IMR-90 (cell line): Measurements from ENCODE around the gene CDK15. TPM values are rescaled to one million over a fixed set of nuclear protein-coding genes. Genes with fewer than 3 reads are reported as not detected.

Experiments used
- ATAC-seq: fragments of 200-7000 bp; cut with Tn5 transposase; 2 replicates; pipeline ENCODE4 v1.9.1; 2020; ENCODE audit warnings: low read depth, mild to moderate bottlenecking, moderate library complexity
- BruUV-seq: library from RNA; stranded (reverse); fragments of 400-500 nt; replicated peaks from 2 replicates; lab custom pipeline; 2021; lab: Mats Ljungman, UMichigan
- CTCF ChIA-PET: fragments of 300-600 bp; formaldehyde crosslinking; extraction: SDS; loops from one replicate; lab custom pipeline; 2021; ENCODE audit warnings: antibody characterized with exemption; lab: Yijun Ruan, JAX
- POLR2A ChIA-PET: fragments of 300-600 bp; sonication (Branson Sonifier 250); formaldehyde crosslinking; loops from one replicate; lab custom pipeline; 2022; ENCODE audit warnings: antibody characterized with exemption; ENCODE audit not compliant: unreplicated experiment; lab: Charles Lee
- DNase-seq: peaks from one replicate; pipeline ENCODE4 v3.0.0; 2013
- H2AFZ ChIP-seq: replicated peaks from 2 replicates; pipeline ENCODE3; 2013; ENCODE audit warnings: low read length, mild to moderate bottlenecking; ENCODE audit not compliant: poor library complexity
- H2AK5ac ChIP-seq: 2 replicates; pipeline ENCODE4 v1.6.1; 2013; ENCODE audit warnings: low read depth, low read length, inconsistent platforms
- H2AK9ac ChIP-seq: replicated peaks from 2 replicates; pipeline ENCODE3; 2013; ENCODE audit warnings: mild to moderate bottlenecking, low read depth, low read length, moderate library complexity; ENCODE audit not compliant: poor library complexity
- H2BK120ac ChIP-seq: 2 replicates; pipeline ENCODE4 v1.6.1; 2013; ENCODE audit warnings: low read depth, low read length, inconsistent platforms
- H2BK15ac ChIP-seq: 3 replicates; pipeline ENCODE4 v1.6.1; 2013; ENCODE audit warnings: low read depth, low read length, inconsistent platforms
- H2BK20ac ChIP-seq: 2 replicates; pipeline ENCODE4 v1.6.1; 2013; ENCODE audit warnings: low read depth, mild to moderate bottlenecking, inconsistent platforms, low read length, moderate library complexity
- H2BK5ac ChIP-seq: 2 replicates; pipeline ENCODE4 v1.6.1; 2013; ENCODE audit warnings: mild to moderate bottlenecking, low read depth, low read length, inconsistent platforms; ENCODE audit not compliant: poor library complexity, severe bottlenecking
- H3K14ac ChIP-seq: replicated peaks from 2 replicates; pipeline ENCODE4 v1.6.1; 2013; ENCODE audit warnings: low read depth, low read length, inconsistent platforms
- H3K18ac ChIP-seq: 2 replicates; pipeline ENCODE4 v1.6.1; 2013; ENCODE audit warnings: low read depth, low read length, control low read depth
- H3K23ac ChIP-seq: 2 replicates; pipeline ENCODE4 v1.6.1; 2013; ENCODE audit warnings: low read depth, low read length, inconsistent platforms
- H3K27ac ChIP-seq: 2 replicates; pipeline ENCODE4 v1.5.1; 2013; ENCODE audit warnings: mild to moderate bottlenecking, control low read depth, low read length; ENCODE audit not compliant: insufficient read depth
- H3K27me3 ChIP-seq: 2 replicates; pipeline ENCODE4 v1.6.1; 2013; ENCODE audit warnings: low read length; ENCODE audit not compliant: control insufficient read depth, insufficient read depth
- H3K36me3 ChIP-seq: 2 replicates; pipeline ENCODE4 v1.6.1; 2013; ENCODE audit warnings: low read length, mixed read lengths; ENCODE audit not compliant: control insufficient read depth, insufficient read depth
- H3K4ac ChIP-seq: 2 replicates; pipeline ENCODE4 v1.6.1; 2013; ENCODE audit warnings: low read depth, low read length, inconsistent platforms
- H3K4me1 ChIP-seq: 2 replicates; pipeline ENCODE4 v1.6.1; 2013; ENCODE audit warnings: low read length, mixed read lengths; ENCODE audit not compliant: control insufficient read depth, insufficient read depth
- H3K4me2 ChIP-seq: 2 replicates; pipeline ENCODE4 v1.6.1; 2013; ENCODE audit warnings: low read depth, mild to moderate bottlenecking, control low read depth, low read length, moderate library complexity
- H3K4me3 ChIP-seq: 2 replicates; pipeline ENCODE4 v1.5.1; 2013; ENCODE audit warnings: low read depth, mild to moderate bottlenecking, control low read depth, low read length, moderate library complexity; ENCODE audit not compliant: insufficient read depth
- H3K56ac ChIP-seq: 2 replicates; pipeline ENCODE4 v1.6.1; 2013; ENCODE audit warnings: low read length, inconsistent platforms; ENCODE audit not compliant: insufficient read depth; ENCODE audit errors: extremely low read depth
- H3K79me1 ChIP-seq, 2 experiments: 2 replicates each; pipeline ENCODE4 v1.6.1; 2013; ENCODE audit warnings: low read length in 2 of 2, inconsistent platforms in 1 of 2, low read depth in 1 of 2
- H3K9ac ChIP-seq: 2 replicates; pipeline ENCODE4 v1.6.1; 2013; ENCODE audit warnings: low read depth, low read length, control low read depth
- H3K9me1 ChIP-seq: 2 replicates; pipeline ENCODE4 v1.6.1; 2013; ENCODE audit warnings: low read length, inconsistent platforms; ENCODE audit not compliant: insufficient read depth
- H3K9me3 ChIP-seq: 2 replicates; pipeline ENCODE4 v1.6.1; 2013; ENCODE audit warnings: low read length; ENCODE audit not compliant: control insufficient read depth, insufficient read depth
- H4K20me1 ChIP-seq: 2 replicates; pipeline ENCODE4 v1.6.1; 2013; ENCODE audit warnings: low read length, inconsistent platforms; ENCODE audit not compliant: insufficient read depth
- H4K5ac ChIP-seq: 2 replicates; pipeline ENCODE4 v1.6.1; 2013; ENCODE audit warnings: mild to moderate bottlenecking, low read depth, low read length, control low read depth
- H4K8ac ChIP-seq, 2 experiments: 2 replicates each; pipeline ENCODE4 v1.6.1; 2013; ENCODE audit warnings: low read depth in 2 of 2, low read length in 2 of 2, control low read depth in 1 of 2, inconsistent platforms in 1 of 2
- H4K91ac ChIP-seq: 2 replicates; pipeline ENCODE4 v1.6.1; 2013; ENCODE audit warnings: low read depth, low read length, inconsistent platforms; ENCODE audit not compliant: insufficient read depth
- BHLHE40 ChIP-seq: fragments of 150-350 bp; IDR thresholded peaks from 2 replicates; pipeline ENCODE4 v1.6.1; 2016; ENCODE audit warnings: mild to moderate bottlenecking, low read depth, low read length
- CEBPB ChIP-seq: IDR thresholded peaks from 2 replicates; pipeline ENCODE4 v1.6.1; 2012; ENCODE audit warnings: low read depth, low read length, improper control_type of control experiment
- CHD1 ChIP-seq: IDR thresholded peaks from 2 replicates; pipeline ENCODE4 v1.6.1; 2012; ENCODE audit warnings: low read depth, low read length, improper control_type of control experiment
- CTCF ChIP-seq: conservative IDR thresholded peaks from 2 replicates; pipeline ENCODE4 v1.5.1; 2012; ENCODE audit warnings: mild to moderate bottlenecking, low read depth, low read length, improper control_type of control experiment
- ELK1 ChIP-seq: fragments of 150-350 bp; IDR thresholded peaks from 2 replicates; pipeline ENCODE4 v1.6.1; 2016; ENCODE audit warnings: low read depth, mild to moderate bottlenecking, low read length, moderate library complexity, borderline replicate concordance
- FOS ChIP-seq: fragments of 150-350 bp; IDR thresholded peaks from 2 replicates; pipeline ENCODE4 v1.6.1; 2016; ENCODE audit warnings: low read depth, low read length
- MAFK ChIP-seq: IDR thresholded peaks from 2 replicates; pipeline ENCODE4 v1.6.1; 2012; ENCODE audit warnings: low read depth, low read length, improper control_type of control experiment
- MAZ ChIP-seq: IDR thresholded peaks from 2 replicates; pipeline ENCODE4 v1.6.1; 2012; ENCODE audit warnings: low read depth, mild to moderate bottlenecking, low read length, improper control_type of control experiment, moderate library complexity, borderline replicate concordance
- MXI1 ChIP-seq: IDR thresholded peaks from 2 replicates; pipeline ENCODE4 v1.6.1; 2012; ENCODE audit warnings: low read depth, mild to moderate bottlenecking, low read length, moderate library complexity, borderline replicate concordance
- NFE2L2 ChIP-seq: fragments of 150-350 bp; IDR thresholded peaks from 2 replicates; pipeline ENCODE4 v1.6.1; 2016; ENCODE audit warnings: low read depth, mild to moderate bottlenecking, low read length
- POLR2A ChIP-seq: IDR thresholded peaks from 2 replicates; pipeline ENCODE4 v1.6.1; 2012; ENCODE audit warnings: mild to moderate bottlenecking, low read depth, low read length
- RAD21 ChIP-seq: IDR thresholded peaks from 2 replicates; pipeline ENCODE4 v1.6.1; 2012; ENCODE audit warnings: low read length, improper control_type of control experiment
- RCOR1 ChIP-seq: IDR thresholded peaks from 2 replicates; pipeline ENCODE4 v1.6.1; 2012; ENCODE audit warnings: mild to moderate bottlenecking, low read length, improper control_type of control experiment; ENCODE audit not compliant: insufficient replicate concordance
- RFX5 ChIP-seq: IDR thresholded peaks from 2 replicates; pipeline ENCODE4 v1.8.0; 2012; ENCODE audit warnings: low read depth, mild to moderate bottlenecking, low read length, moderate library complexity
- SMC3 ChIP-seq: fragments of 150-350 bp; IDR thresholded peaks from 2 replicates; pipeline ENCODE4 v1.6.1; 2016; ENCODE audit warnings: low read depth, mild to moderate bottlenecking, antibody characterized with exemption, low read length, moderate library complexity
- WGBS, 2 experiments: methylation state at CpG; one replicate each; pipeline versions ENCODE4 v1.1.5 to v1.1.7; 2013; ENCODE audit warnings: missing lambda C conversion rate in 2 of 2; ENCODE audit not compliant: insufficient read length in 1 of 2; ENCODE audit errors: extremely low coverage in 2 of 2; 5-methylcytosine and 5-hydroxymethylcytosine counted together
- dilution Hi-C: fragments of 300-500 bp; cut with HindIII; formaldehyde crosslinking; loops from one replicate; pipeline ENCODE4 v1.14.3; 2018; ENCODE audit warnings: low sequenced_read_pairs; ENCODE audit not compliant: unreplicated experiment
- in situ Hi-C: fragments of 300-500 bp; cut with MboI; formaldehyde crosslinking; loops from 3 replicates; pipeline ENCODE4 v1.14.3; 2019; ENCODE audit warnings: low sequenced_read_pairs, inconsistent platforms, mixed read lengths
- intact Hi-C: fragments of 100-400 bp; cut with micrococcal nuclease; formaldehyde crosslinking; loops from 2 replicates; pipeline ENCODE4 v1.10.0; 2022
- polyA plus RNA-seq, 3 experiments: library from polyadenylated mRNA; depleted of rRNA; stranded (reverse); fragments of >200 nt; gene quantifications; 2 replicates each; pipeline ENCODE4 v1.2.3, GENCODE V29; 2012; ENCODE audit warnings: low replicate concordance in 1 of 3
- total RNA-seq: library from RNA; depleted of rRNA; stranded (reverse); fragments of >200 nt; gene quantifications from 2 replicates; pipeline ENCODE4 v1.2.3, GENCODE V29; 2012
- TF ChIP-seq, protein P1 (sequence below): fragments of 150-350 bp; IDR thresholded peaks from 2 replicates; pipeline ENCODE4 v1.6.1; 2017; ENCODE audit warnings: mild to moderate bottlenecking, antibody characterized with exemption, low read length, low read depth

Gene CDK15
- total and polyA plus RNA-seq, 2 of the 4 experiments (the other 2 are of a cell fraction): 16.1 to 33.0 TPM

DNA sequence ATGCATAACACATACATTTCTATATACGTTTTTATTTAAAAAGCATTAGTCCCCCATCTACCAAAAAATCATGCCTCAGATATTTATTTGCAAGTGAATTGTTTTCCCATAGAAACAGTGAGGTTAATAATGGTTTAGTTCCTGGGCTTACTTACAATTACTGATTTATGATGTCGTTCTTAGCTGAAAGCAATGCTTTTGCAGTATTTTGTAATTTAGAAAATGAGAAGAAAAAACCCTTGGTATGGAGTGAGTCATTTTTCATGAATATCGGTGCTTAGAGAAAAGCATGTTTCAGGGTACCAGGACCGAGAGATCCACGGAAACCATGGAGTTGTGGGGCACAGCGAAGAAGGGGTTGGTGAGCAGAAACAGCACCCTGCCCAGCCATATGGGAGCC lies 12.0 kb upstream of the CDK15 start:
- 71% methylated on average over 1 of the region's 6 CpGs; no CpG with 5 or more reads in 1 of the 2 experiments for WGBS, 2 experiments
- intact Hi-C loops (no loop called here), dilution Hi-C loops (no loop called here), in situ Hi-C loops (loop anchor here (10.0 kb wide), 1 partner anchor 371 kb away; no protein-coding TSS in a partner anchor)
- Histone ChIP-seq H2AFZ (peak overlapping the region; percentile 36), H2BK120ac (peak overlapping the region; percentile 61; the same call in 1 of the 2 replicates), H3K79me1 (peaks cover 0 to 10% of the 10 kb centered on the region in 2 experiments; a peak in 2 of 4 replicates), H2AK5ac (no peak overlapping the region), H3K56ac (no peak overlapping the region), H3K9ac (no peak overlapping the region), H3K4me2 (no peak overlapping the region), H4K91ac (0 out of 2 replicates have a peak overlapping the region, but pooled peaks have one; percentile 1), H3K14ac (no peak overlapping the region), H3K23ac (no peak overlapping the region), H2BK15ac (peak overlapping the region; percentile 15; the same call in 1 of the 3 replicates), H2AK9ac (no peak overlapping the region), H2BK20ac (peak overlapping the region; percentile 30; the same call in 1 of the 2 replicates), H4K8ac (peak overlapping the region in 1 of 2 experiments; percentile 61; a peak in 1 of 4 replicates), H3K9me3 (no peaks in the 10 kb centered on the region), H3K9me1 (0 out of 2 replicates have a peak, but pooled peaks cover 6% of the 10 kb centered on the region), H3K18ac (no peak overlapping the region), H3K36me3 (no peaks in the 10 kb centered on the region), H3K4me1 (peaks cover 8% of the 10 kb centered on the region), H3K27ac (0 out of 2 replicates have a peak overlapping the region, but pooled peaks have one; percentile 5), H4K5ac (peak overlapping the region; percentile 64), H2BK5ac (no peak overlapping the region), H3K4me3 (no peak overlapping the region), H3K4ac (0 out of 2 replicates have a peak overlapping the region, but pooled peaks have one; percentile 42), H3K27me3 (no peaks in the 10 kb centered on the region), H4K20me1 (no peaks in the 10 kb centered on the region)
- DNase-seq: peak; percentile 55
- no TSS peak for BruUV-seq
- no peak for ATAC-seq
- ChIA-PET CTCF (interaction anchor here (0.9 to 1.3 kb wide), 2 partner anchors 13 to 91 kb away, joined by 3 read pairs; partner anchors contain the start of gene ALS2), POLR2A (no interaction called here)
- TF ChIP-seq POLR2A: no peak
- no peak for TF ChIP-seq RCOR1
- TF ChIP-seq ELK1: no peak
- no peak for TF ChIP-seq MAZ
- TF ChIP-seq, protein P1, sequence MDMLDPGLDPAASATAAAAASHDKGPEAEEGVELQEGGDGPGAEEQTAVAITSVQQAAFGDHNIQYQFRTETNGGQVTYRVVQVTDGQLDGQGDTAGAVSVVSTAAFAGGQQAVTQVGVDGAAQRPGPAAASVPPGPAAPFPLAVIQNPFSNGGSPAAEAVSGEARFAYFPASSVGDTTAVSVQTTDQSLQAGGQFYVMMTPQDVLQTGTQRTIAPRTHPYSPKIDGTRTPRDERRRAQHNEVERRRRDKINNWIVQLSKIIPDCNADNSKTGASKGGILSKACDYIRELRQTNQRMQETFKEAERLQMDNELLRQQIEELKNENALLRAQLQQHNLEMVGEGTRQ: no peak
- no peak for TF ChIP-seq RFX5
- no peak for TF ChIP-seq MAFK
- no peak for TF ChIP-seq SMC3
- no peak for TF ChIP-seq CEBPB
- TF ChIP-seq RAD21: no peak
- TF ChIP-seq MXI1: no peak
- no peak for TF ChIP-seq CTCF
- TF ChIP-seq BHLHE40: no peak
- TF ChIP-seq FOS: no peak
- no peak for TF ChIP-seq CHD1
- no peak for TF ChIP-seq NFE2L2
